Stimulated activated memory B cell treated with anti-CD40 and anti-IgM and Interleukin-4, amounts not matched to agents 10 μg/mL and 1 μg/mL and 100 μg/mL, for 72 hours (primary cell): ENCODE results near the gene RASSF8.

Source experiments
- ATAC-seq: fragments of 150-1000 bp; cut with Tn5 transposase; 2 replicates; pipeline ENCODE4 v1.10.0; 2021
- H3K27ac Mint-ChIP-seq: one replicate; pipeline ENCODE4 v1.8.0; 2022; ENCODE audit warnings: mild to moderate bottlenecking, mixed read lengths
- H3K27me3 Mint-ChIP-seq: one replicate; pipeline ENCODE4 v1.8.0; 2022; ENCODE audit warnings: mixed read lengths
- H3K36me3 Mint-ChIP-seq: one replicate; pipeline ENCODE4 v1.8.0; 2022; ENCODE audit warnings: mixed read lengths
- H3K4me1 Mint-ChIP-seq: one replicate; pipeline ENCODE4 v1.8.0; 2022; ENCODE audit warnings: mixed read lengths
- H3K4me3 Mint-ChIP-seq: one replicate; pipeline ENCODE4 v1.8.0; 2022; ENCODE audit warnings: mild to moderate bottlenecking, moderate library complexity, mixed read lengths
- H3K9me3 Mint-ChIP-seq: one replicate; pipeline ENCODE4 v1.8.0; 2022; ENCODE audit warnings: mixed read lengths

The RASSF8 gene

DNA sequence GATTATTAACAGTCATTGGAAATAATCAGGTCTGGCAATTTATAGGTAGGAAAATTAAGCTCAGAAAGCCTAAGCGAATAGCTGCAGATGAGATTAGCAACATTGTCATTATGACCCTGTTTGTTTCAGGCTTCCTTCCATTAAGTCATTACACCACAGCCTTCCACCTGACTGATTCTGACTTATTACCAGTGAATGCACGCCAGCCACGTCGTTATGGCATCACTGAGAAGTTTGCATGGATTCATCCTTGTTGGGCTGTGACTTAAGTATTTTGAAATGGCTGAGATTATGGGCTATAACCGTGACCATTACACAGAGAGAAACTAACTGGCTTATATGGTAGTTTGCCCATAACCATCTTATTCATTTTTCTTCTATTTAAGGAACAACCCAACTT lies 18.6 kb downstream of the RASSF8 start:
- ATAC-seq: no peak
- Mint-ChIP-seq H3K4me1 (peaks cover 12% of the 10 kb centered on the region), H3K4me3 (no peak overlapping the region), H3K36me3 (no peaks in the 10 kb centered on the region), H3K9me3 (no peaks in the 10 kb centered on the region), H3K27me3 (peaks cover 57% of the 10 kb centered on the region), H3K27ac (no peak overlapping the region)

DNA sequence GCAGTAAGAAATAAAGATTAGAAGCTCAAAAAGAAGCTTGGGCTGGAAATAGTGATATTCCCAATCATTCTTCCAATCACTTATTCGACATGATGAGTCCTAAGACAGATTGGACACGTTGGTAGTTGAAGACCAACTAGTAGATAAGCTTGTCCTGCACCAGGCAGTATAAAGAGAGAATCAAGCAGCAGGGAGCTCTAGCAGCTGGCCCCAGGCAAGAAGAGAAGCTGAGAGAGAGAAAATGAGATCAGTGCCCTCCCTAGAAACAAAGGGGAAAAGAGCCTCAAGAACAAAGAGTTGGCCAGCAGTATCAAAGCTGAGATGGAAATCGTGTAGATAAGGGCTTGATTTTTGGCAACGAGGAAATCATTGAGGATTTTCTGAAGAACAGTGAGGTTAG lies 20.6 kb downstream of the RASSF8 start:
- no peaks in the 10 kb centered on the region for H3K36me3 Mint-ChIP-seq
- no peak overlapping the region for H3K27ac Mint-ChIP-seq
- ATAC-seq: no peak
- H3K4me1 Mint-ChIP-seq: peaks cover 7% of the 10 kb centered on the region
- peaks cover 49% of the 10 kb centered on the region for H3K27me3 Mint-ChIP-seq
- no peak overlapping the region for H3K4me3 Mint-ChIP-seq
- H3K9me3 Mint-ChIP-seq: no peaks in the 10 kb centered on the region

DNA sequence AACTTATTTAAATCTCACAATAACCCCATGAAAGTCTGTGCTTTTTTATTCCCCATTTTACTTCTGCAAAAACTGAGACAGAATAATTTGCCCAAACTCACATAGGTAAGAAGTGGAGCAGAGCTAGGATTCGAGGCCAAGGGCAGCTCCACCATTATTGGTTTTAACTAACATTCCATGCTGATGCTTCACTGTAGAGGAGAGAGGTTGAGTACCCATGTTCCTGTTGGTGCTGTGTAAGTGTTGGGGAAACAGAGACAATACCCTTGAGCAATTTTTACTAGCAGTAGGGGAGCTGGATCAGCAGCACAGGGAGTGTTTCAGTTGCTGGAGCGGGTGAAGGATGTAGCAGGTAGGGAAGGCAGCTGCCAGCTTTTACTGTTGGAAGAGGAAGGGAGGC lies 21.1 kb downstream of the RASSF8 start:
- H3K27me3 Mint-ChIP-seq: peaks cover 44% of the 10 kb centered on the region

DNA sequence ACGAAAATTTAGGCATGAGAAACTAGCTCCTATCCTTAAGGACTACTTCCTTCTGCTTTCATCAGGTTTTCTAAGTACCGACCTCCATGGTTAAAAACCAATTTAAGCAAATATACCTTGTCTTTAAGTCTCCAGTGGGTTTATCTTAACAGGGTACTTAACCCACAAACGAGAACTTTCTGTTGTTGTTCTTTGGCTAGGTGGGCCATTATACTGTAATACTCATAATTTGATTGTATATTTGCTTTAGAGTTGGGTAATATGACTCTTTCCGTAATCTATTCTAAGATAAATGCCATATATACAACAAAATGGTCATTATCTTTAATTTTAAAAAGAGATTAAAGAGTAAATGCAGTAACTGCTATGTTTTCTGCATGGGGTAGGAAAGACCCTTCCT lies 21.6 kb downstream of the RASSF8 start:
- Mint-ChIP-seq H3K27ac (no peak overlapping the region), H3K9me3 (no peaks in the 10 kb centered on the region), H3K27me3 (peaks cover 39% of the 10 kb centered on the region), H3K4me1 (peaks cover 5% of the 10 kb centered on the region), H3K36me3 (no peaks in the 10 kb centered on the region), H3K4me3 (no peak overlapping the region)
- ATAC-seq: no peak

More for the DNA sequence above, 21.1 kb downstream of the RASSF8 start:
- no peak overlapping the region for H3K4me3 Mint-ChIP-seq
- H3K27ac Mint-ChIP-seq: no peak overlapping the region
- no peak for ATAC-seq
- no peaks in the 10 kb centered on the region for H3K36me3 Mint-ChIP-seq
- H3K4me1 Mint-ChIP-seq: peaks cover 5% of the 10 kb centered on the region
- H3K9me3 Mint-ChIP-seq: no peaks in the 10 kb centered on the region

DNA sequence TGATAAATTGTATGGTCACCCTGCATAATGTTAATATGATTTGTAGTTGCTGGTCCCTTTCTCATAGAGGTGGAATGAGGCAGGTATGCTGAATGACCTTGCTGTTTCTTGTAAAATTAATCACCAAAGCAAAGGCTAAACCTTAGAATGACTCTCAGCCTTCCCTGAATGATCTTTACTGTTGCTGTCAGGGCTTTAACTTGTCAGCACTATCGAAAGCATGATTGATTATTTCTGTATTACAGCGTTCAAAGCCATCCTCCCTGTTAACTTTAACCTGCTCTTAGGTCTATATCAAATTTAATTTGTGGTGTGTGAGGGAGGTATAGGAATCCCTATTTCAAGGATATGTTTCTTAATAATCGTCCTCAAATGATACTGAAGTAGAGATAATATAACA lies 23.1 kb downstream of the RASSF8 start:
- H3K36me3 Mint-ChIP-seq: no peaks in the 10 kb centered on the region
- H3K27ac Mint-ChIP-seq: no peak overlapping the region
- no peak for ATAC-seq
- H3K27me3 Mint-ChIP-seq: peaks cover 26% of the 10 kb centered on the region
- H3K9me3 Mint-ChIP-seq: no peaks in the 10 kb centered on the region
- H3K4me1 Mint-ChIP-seq: peaks cover 3% of the 10 kb centered on the region
- no peak overlapping the region for H3K4me3 Mint-ChIP-seq

DNA sequence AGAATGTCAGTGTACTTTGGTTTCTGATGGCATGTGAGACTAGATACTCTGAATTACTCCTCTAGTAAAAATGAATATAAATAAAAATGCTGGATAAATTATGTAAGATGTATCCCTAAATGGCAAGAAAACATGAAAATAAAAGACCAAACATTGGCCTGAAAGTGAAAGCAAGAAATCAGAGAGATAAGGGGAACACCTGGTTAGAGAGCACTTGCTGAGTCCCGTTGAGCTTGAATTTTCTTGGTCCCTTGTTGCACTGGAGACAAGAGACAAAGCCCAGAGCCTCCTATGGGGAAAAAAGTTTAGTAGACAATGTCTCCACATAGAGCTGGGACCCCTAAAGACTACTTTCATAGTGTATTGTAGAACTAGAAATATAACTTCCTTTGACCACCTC lies 23.9 kb downstream of the RASSF8 start:
- no peaks in the 10 kb centered on the region for H3K36me3 Mint-ChIP-seq
- no peaks in the 10 kb centered on the region for H3K9me3 Mint-ChIP-seq
- H3K27ac Mint-ChIP-seq: no peak overlapping the region
- ATAC-seq: no peak
- H3K4me3 Mint-ChIP-seq: no peak overlapping the region
- H3K4me1 Mint-ChIP-seq: no peaks in the 10 kb centered on the region
- peaks cover 19% of the 10 kb centered on the region for H3K27me3 Mint-ChIP-seq

DNA sequence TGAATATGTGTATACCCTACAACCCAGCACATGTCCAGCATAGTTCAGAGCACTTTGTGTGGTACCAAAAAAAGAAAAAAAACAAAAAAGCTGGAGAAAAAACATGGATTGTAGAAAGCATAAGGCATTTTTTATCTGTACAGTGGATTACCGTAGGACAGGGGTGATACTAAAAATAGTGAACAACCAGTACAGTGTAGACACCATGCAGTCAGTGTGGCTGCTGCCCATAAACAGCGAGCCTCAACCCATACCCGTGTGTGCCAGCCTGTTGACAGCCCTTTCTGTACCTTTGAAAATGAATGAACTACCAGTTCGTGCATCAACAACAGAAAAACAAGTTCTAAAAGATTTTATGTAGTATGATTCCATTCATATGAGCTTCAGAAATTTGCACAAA lies 25.1 kb downstream of the RASSF8 start:
- Mint-ChIP-seq H3K4me3 (no peak overlapping the region), H3K36me3 (no peaks in the 10 kb centered on the region), H3K9me3 (no peaks in the 10 kb centered on the region), H3K27me3 (peaks cover 15% of the 10 kb centered on the region), H3K4me1 (no peaks in the 10 kb centered on the region), H3K27ac (no peak overlapping the region)
- no peak for ATAC-seq

DNA sequence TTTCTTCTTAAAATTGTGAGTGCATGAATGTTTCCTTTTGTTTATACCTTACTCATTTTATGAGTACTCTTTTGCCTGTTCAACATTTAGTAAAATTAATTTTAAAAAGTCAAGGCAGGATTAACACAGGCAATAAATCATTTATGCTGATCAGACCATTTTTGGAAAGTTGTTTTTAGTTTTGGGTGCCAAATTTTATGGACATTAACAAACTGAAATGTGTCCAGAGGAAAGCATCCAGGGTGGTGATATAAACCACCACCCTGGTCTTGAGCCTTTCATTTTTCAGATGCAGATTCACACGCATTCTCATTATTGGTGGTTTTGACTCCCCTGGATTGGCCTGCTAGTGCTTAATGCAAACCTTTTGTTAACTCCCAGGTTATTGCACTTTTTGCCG lies 26.3 kb downstream of the RASSF8 start:
- Mint-ChIP-seq H3K4me1 (no peaks in the 10 kb centered on the region), H3K4me3 (no peak overlapping the region), H3K27ac (no peak overlapping the region), H3K9me3 (no peaks in the 10 kb centered on the region), H3K27me3 (peaks cover 16% of the 10 kb centered on the region), H3K36me3 (no peaks in the 10 kb centered on the region)
- ATAC-seq: no peak

DNA sequence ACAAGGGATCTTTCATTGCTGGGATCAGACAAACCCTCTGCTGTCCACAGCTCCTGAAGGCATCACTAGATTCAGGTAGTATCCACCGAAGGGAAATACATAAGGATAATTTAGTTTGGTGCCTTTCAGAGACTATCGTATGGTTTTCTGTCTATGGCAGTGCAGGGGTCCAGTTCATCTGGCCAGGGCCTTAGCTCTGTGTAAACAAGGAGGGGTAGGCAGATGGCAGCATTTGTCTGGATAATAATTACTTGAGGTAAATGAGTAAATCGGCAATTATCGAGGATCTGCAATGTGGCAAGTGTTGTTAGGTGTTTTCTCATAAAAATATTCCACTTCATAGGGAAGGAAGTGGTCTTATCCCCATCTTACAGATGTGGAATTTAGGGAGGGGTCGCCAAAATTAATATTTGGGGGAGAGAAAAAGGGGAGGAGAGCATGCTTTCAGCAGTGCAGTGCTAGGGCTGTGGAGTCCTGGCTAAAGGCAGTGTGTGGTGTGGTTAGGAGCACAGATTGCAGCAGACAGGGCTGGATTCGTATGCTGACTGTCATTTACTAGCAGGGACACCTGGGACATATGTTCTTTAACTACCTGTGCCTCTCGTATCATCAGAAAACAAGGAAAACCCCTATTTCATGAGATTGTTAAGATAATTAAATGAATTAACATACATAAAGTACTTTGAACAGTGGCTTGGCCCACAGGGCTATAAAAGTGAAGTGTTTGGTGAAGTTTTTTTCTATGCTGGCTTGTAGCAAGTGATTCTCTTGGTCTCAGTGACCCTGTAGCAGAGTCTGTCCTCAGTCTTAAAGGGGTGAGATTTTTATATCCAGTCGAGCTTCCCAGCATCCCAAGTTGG lies 27.1 kb downstream of the RASSF8 start:
- Mint-ChIP-seq H3K36me3 (no peaks in the 10 kb centered on the region), H3K27me3 (peaks cover 13% of the 10 kb centered on the region), H3K27ac (no peak overlapping the region), H3K9me3 (no peaks in the 10 kb centered on the region), H3K4me3 (no peak overlapping the region), H3K4me1 (no peaks in the 10 kb centered on the region)
- no peak for ATAC-seq

DNA sequence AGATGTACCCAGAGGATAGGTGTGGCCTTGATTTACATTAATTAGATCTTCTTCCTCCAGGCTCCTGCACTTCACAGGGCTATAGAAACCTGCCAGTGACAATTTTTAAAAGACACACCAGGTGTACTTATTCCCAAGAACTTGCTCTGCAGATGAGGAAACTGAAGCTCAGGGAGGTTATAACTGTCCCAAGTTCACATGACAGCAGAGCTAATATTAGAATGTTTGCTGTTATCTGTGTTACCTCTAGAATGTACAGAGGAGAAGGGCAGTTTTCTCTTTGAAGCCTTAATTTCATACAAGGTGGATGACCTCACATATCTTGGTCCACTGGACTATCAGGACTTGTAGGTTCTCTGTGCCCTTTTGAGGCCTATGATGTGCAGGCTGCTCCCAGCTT lies 27.7 kb downstream of the RASSF8 start:
- Mint-ChIP-seq H3K4me1 (no peaks in the 10 kb centered on the region), H3K36me3 (no peaks in the 10 kb centered on the region), H3K4me3 (no peak overlapping the region), H3K9me3 (no peaks in the 10 kb centered on the region), H3K27me3 (peaks cover 9% of the 10 kb centered on the region), H3K27ac (no peak overlapping the region)
- ATAC-seq: no peak

DNA sequence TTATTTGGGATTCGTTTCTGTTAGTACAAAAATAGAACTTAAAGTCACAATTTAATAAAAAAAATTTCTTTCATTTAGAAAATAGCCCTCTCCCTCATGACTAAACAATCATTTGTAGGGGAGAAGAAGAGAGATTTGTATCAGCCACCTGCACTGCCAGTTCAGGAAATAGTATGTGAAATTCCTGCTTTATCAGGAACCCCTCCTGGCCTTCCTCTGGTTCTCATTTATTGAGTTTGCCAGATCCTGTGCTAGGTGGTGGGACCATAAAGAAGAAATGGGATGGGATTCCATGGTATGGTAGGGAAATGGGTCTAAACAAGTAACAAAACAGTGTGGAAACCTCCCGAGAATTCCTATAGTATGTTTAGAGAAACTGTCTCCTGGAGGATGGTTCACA lies 30.0 kb downstream of the RASSF8 start:
- no peak overlapping the region for H3K4me3 Mint-ChIP-seq
- H3K36me3 Mint-ChIP-seq: no peaks in the 10 kb centered on the region
- peaks cover 9% of the 10 kb centered on the region for H3K27me3 Mint-ChIP-seq
- H3K9me3 Mint-ChIP-seq: no peaks in the 10 kb centered on the region
- no peak for ATAC-seq
- no peaks in the 10 kb centered on the region for H3K4me1 Mint-ChIP-seq
- no peak overlapping the region for H3K27ac Mint-ChIP-seq

DNA sequence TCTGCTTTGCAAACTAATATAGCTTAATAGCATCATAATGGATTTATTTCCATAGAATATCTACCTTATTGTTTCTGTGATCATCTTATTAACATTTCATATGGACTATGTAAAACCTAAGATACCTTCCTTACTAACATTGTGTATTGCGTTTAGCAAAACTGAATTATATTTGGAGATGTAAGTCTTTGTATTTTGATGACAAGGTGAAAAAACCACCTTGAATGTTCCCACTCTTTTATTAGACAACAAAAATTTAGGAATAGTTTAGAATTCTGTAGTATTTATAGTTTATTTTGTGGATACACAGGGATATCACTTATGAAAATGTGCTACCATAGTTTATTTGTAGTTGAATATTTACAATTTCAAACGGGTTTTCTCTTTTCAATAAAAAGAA lies 32.0 kb downstream of the RASSF8 start:
- H3K4me1 Mint-ChIP-seq: no peaks in the 10 kb centered on the region
- peaks cover 9% of the 10 kb centered on the region for H3K27me3 Mint-ChIP-seq
- no peaks in the 10 kb centered on the region for H3K36me3 Mint-ChIP-seq
- no peak overlapping the region for H3K27ac Mint-ChIP-seq
- ATAC-seq: no peak
- H3K9me3 Mint-ChIP-seq: no peaks in the 10 kb centered on the region
- H3K4me3 Mint-ChIP-seq: no peak overlapping the region

DNA sequence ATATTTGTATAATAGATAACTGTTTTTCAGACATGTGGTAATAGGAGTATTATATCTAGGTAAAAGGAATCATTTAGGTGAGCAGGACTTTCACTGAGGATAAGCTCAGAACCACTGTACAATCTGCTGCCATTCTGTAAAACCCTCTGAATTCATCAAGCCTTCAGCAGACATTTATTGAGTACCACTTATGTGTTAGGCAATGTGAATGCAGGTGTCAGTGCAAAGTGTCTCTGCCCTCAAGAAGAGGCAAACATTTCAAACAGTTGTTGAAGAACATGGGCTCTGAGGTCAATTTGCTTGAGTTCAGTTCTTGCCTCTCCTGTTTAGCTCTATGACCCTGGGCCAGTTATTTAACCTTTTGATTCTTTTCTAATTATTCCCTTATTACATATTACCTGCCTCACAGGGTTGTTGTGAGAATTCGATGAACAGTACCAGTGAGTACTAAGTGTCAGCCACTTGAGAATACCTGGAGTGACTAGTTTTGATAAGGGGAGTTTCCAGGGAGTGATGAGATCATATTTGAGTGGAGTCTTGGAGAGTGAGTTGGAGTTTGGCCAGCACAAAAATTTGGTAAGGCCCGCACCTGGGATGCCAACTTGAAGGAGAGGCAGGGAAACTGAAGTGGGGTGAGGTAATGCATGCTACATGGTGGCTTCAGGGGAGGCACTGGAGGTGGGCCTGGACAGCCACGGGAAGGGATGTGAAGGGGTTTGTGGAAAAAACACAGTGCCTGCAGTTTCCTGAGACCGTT lies 33.7 kb downstream of the RASSF8 start:
- Mint-ChIP-seq H3K27ac (no peak overlapping the region), H3K36me3 (no peaks in the 10 kb centered on the region), H3K4me1 (no peaks in the 10 kb centered on the region), H3K27me3 (peaks cover 9% of the 10 kb centered on the region), H3K9me3 (no peaks in the 10 kb centered on the region), H3K4me3 (no peak overlapping the region)
- no peak for ATAC-seq

DNA sequence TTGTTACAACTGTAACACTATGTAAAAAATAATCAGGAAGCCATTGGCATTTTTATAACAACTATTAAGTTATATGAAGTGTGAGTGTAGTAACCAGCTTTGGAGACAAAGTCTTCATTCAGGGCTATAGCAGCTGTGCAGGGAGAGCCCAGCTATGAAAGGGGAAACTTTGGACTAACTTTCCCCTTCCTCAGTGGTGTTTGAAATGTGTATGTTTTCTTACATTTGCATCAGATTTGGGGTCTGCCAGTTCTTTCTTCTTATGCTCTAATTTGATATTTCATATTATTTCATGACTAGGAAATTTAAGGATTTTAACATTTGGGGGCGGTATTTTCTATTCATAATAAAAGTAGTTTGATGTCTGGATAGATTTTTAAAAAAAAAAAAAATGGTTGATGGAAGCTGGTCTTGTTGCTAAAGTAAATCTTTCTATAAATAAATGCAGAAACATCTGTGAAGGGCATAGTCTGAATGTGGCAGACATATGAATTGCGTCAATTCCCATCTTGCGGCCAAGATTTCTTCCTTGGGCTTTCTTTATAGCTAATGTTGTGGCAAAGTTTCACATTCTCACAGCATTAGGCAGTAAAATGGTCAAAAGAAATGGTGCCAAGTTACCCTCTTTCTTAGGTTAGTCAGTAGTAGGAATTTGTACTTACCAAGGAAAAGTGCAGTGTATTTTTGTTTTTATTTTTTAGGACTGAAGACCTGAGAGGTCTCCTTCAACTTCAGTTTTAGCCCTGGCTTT lies 35.6 kb downstream of the RASSF8 start:
- Mint-ChIP-seq H3K4me3 (no peak overlapping the region), H3K27me3 (peaks cover 16% of the 10 kb centered on the region), H3K4me1 (no peaks in the 10 kb centered on the region), H3K27ac (no peak overlapping the region), H3K36me3 (no peaks in the 10 kb centered on the region), H3K9me3 (no peaks in the 10 kb centered on the region)
- ATAC-seq: no peak

DNA sequence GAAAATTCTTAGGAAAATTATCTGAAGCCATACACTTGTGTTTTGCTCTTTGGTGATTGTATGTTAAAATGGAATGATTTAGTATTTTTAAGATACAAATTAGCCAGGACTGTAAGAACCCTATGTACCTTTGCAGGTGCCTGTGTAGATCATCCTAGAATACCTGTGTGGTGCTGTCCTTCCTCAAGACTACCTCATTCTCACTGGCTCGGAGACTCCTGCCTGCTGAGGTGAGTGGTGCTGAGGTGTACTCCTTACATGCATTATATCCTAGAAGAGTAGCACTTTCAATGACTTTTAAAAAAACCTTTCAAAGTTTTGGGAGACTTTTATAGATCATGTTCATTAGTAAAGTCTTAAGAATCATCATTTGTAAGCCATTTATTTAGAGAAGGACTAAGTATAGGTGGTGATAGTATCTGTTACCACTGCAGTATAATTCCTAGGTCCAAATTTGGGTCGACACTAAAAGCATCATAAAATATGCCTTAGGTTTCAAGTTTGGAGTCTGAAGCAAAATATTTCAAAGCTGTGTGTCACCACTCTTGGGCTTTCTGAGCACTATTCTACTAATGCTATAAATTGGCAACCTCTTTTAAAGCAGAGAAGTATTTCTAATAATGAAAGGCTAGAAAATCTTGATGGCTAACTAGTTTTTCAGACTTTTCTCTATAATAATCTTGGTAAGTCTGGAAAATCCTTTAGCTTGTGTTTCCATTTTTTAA lies 36.6 kb downstream of the RASSF8 start:
- Mint-ChIP-seq H3K9me3 (no peaks in the 10 kb centered on the region), H3K4me3 (no peak overlapping the region), H3K36me3 (no peaks in the 10 kb centered on the region), H3K4me1 (no peaks in the 10 kb centered on the region), H3K27me3 (peaks cover 10% of the 10 kb centered on the region), H3K27ac (no peak overlapping the region)
- ATAC-seq: no peak
